Stimulated activated naive CD4-positive, alpha-beta T cell treated with Interleukin-2 at 50 U/mL for 16 hours (primary cell): ENCODE data around the gene HOXA13.

ENCODE experiments used
- DNase-seq: peaks from one replicate; lab custom pipeline; 2025; lab: John Stamatoyannopoulos, UW

Gene HOXA13

DNA sequence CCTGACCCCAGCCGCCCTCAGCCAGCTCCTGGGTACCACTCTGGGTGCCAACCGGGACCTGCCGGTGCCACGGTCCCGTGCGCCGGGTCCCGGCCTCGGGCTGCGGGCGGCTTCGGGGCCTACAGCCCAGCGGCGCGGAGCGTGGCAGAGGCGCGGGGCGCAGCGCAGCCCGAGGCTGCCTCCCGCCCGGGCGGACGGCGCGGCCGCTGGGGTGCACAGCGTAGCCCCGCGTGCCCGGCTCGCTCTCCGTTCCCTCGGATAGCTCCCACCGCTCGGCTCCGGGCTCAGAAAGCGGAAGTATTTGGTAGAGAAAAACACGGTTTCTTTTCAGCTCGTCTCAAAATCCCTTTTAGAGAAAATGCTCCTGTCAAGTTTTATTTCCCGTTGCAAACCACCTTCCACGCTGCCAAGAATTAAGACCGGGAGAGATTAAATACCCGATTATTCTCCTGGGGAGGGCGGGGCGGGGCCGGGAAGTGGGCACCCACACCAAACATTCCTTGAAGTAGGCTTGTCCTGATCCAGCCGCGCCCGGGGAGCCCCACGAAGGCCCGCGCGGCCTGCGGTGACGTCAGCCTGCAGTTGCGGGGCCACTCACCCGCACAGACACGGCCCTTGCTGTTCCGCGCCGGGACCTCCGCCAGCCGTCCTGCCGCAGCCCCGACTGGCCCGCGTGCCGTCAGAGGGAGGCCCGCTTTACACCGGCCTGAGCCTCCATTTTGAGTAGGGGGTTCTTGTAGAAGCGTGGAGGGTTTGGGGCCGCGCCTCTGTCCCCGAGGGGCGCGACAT, 7.2 kb downstream of the HOXA13 start:
- DNase-seq = no peak

DNA sequence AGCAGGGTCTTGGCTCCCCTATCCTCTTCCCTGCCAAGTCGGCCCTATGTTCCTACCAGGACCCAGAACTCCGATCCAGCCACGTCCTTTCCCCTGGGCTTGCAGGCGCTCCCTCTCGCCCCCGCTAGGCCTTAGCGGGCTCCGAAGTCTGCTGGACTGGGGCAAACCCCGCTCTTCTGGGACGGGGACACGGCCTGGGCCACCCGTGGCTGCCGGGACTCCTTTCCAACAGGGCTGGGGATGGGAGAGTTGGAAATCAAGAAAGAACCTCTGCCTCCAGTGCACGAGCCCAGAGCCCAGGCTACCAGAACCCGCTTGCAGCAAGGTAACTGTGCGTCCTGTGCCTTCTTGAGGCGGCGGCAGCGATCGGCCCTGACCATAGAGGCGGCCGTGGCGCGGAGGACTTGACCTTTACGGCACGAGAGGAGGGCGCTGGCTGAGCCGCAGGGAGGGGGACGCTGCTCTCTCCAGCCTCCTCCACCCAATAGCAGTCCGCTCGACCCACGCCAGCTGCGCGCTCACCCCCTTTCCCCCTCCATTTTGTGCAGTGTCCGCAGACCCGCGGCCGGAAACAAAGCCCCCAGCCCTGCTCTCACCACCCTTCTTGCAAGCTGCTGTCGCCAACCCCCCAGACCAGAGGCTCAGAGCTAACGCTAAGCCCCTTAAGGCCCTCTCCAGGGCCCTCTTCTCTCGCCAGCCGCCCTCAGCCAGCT, 7.9 kb downstream of the HOXA13 start:
- DNase-seq = no peak

DNA sequence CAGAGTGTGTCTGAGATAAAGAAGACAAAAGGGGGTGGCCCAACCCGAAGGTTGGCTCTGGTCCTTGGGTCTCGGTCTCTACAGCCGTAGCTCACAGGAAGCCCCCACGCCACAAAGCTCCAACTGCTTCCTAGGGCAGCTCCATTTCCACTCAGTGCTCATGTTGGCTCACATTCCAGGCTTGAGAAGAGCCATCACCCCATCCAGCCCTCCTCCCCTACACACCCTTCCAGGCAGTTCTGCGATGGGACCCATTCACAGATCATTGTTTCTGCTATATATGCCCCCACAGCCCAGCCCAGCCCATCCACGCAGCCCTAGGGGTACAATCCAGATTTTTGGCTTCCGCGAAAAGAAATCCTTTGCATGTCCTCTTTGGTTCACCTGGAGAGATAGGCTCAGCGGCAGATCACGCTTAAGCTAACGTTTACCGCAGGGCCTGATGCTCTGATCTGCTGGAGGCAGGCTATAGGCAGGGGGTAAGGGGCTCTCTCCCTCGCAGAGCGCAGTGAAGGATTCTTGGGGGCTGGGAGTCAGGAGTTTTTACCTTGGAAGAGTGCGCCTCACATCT, 8.6 kb downstream of the HOXA13 start:
- no peak for DNase-seq

DNA sequence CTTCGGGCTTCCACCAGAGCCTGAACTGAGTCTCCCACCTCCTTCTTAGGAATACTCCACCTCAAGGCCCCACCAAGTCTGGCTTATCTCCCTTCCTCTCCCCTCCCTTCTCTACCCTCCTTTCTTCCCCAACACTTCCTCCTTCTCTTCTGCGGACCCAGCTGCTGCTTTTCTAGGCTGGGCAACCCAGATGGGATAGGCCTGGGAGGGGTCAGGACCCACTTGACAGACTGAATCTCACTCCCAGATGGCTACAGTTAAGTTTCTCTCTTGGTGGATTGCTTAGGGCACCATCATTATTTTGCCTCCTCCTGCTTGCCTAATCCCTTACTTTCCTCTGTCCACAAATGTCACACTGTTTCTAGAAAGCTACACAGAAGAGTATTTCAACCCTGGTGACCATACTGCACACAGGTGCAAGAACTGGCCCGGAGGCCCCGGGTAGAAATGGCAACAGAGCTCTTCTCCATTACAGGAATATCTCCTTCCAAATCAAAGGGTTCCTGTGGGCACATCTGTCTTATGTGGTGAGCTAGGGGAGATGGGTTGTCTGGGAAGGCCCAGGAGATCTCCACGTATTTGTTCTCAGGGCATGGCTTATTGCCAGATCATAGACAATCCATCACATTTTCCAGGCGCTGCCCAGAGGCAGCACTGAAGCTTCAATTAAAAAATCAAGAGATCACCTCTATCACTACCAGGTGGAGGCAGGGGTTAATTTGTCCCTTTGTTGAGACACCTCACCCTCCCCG, 9.7 kb downstream of the HOXA13 start:
- DNase-seq = no peak

DNA sequence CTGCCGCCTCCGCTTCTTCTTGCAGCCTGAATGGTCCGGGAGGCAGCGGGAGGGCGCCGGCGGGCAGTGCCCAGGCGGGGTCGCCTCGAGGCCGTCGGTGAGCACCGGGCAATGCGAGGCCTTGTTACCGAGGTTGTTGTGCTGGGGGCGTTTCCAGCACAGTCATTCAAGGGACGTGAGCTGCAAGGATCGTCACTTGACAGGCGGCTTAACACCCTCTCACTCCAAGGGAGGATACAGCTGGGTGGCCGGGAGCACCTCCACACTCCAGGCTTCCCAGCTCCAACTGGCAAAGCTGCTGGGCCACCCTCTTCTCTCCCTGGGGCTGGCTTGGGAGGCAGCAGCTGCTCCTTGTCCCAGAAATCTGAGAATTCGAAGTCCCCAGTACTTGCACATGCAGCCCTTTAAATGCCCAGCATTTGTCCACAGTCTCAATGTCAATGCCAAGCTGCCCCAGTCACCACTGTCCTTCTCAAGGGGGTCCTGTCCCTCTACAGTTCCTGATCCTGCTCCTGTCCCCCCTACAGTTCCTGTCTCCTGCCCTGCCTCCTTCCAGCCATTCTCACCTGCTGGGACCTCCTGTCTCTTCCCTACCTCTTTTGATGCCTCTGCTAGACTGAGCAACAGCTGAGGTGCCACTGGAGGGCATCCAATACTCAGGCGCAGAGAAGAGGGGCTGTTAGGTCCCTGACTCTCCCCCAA, 10.4 kb downstream of the HOXA13 start:
- DNase-seq = no peak

DNA sequence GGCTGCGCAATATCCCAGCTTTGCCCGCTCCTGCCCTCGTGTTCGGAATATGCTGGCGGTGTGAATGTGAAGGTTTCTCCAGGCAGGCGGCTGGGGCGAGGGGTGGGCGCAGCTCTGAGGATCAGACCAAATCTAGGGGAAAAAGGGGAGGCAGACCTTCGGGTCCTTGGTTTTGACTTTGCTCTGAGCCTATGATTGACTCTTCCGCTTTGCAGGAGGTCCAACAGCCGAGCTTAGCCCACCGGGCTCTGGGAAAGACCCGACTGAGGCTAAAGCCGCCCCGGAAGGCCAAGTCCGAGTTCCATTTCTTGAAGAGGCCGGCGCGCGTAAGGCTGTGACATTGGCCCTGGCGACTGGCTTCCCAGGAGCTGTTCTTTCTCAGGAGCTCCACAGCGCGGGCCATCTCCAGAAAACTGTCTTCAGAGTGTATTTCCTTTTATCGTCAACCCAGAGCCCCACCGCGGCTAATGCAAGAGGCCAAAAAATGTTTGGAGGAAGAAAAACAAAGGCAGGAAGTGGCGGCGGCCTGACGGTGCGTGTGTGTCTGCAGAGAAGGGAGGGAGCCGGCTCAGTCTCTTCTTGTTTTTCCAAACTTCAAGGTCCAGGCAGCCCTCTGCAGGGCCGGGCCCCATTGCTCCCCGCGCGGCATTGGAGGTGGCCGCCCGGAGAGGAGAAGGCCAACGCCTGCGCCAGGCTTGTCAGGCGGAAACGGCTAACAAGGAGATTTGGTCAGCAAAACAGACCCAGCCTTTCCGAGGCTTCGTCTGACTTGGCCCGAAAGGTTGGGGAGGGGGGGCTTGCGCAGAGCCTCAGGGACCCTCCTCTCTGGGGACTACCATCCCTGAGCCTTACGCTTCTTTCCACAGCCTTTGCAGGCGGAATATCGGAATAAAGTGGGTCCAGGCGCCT, 11.3 kb downstream of the HOXA13 start:
- DNase-seq = no peak

DNA sequence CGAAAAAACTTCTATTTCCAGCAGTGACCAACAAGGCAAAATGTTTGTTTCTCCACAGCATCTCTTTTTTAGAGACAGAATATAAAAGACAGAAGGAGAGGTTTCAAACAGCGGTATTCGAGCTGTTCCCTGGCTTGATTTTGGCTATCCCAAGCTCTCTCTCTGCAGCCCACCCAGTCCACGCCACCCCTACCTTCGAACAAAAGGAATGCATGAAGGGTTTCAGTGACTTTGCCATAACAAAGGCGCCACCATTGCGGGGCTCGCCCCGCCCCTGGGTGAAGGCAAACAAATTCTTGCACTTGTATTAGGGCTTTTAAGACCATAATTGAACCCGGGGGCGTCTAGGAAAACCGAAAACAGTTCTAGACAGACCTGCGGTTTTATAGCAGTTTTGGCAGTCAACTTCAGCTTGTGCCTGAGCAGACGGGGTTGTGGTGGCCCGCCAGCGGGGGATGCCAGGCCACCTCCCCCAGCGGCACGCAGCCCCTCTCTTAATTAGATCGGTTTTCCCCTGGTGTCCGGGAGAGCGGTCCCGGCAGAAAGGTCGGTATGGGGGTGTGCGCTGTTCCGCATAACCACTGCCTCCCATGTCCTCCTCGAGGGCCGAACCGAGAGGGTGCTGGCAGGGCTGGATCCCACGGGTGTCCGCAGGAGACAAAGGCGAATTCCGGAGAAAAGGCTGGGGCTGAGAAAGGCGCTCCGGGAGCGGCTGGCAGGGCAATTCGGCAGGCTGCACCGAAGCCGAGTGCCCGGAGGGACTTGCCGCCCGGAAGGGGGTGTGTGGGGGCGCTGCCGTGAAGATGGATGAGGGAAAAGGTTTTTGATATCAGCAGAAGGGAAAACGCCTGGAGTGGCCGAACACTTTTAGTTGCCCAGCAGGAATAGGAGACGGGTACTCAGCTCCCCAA, 12.2 kb downstream of the HOXA13 start:
- no peak for DNase-seq

DNA sequence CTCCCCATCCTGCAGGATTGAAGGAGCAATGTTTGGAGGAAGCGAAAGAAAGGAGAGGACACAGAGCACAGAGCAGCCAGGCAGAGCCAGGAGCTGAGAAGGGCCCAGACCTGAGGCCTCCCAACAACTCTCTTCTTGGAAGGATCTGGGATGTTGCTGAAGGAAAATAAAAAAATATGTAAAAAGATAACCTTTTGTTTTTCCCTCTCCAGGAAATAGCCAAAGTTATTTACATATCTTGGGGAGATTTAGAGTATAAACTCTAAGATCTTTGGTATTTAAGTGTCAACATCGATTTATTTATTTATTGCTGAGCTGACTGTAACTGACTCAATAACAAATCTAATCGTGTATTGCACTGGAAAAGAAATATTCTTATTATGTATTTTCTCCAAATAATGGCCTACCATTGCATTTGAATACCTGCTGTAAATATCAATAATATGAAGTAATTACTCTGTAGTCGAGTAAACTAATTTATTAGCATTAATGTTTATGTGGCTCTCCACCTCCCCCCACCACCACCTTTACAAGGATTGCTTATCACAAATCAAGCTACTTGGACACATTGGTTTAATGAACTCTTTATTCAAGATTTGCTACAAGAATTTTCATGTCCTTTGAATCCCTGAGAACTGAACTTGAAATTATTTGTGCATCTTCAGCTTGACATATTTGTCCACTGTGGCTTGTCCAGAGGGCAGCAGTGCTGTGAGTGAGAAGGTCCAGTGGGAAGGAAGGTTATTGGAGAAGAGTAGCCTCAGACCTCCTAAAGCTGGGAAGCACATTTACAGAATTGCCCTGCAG, 13.0 kb downstream of the HOXA13 start:
- DNase-seq = no peak

DNA sequence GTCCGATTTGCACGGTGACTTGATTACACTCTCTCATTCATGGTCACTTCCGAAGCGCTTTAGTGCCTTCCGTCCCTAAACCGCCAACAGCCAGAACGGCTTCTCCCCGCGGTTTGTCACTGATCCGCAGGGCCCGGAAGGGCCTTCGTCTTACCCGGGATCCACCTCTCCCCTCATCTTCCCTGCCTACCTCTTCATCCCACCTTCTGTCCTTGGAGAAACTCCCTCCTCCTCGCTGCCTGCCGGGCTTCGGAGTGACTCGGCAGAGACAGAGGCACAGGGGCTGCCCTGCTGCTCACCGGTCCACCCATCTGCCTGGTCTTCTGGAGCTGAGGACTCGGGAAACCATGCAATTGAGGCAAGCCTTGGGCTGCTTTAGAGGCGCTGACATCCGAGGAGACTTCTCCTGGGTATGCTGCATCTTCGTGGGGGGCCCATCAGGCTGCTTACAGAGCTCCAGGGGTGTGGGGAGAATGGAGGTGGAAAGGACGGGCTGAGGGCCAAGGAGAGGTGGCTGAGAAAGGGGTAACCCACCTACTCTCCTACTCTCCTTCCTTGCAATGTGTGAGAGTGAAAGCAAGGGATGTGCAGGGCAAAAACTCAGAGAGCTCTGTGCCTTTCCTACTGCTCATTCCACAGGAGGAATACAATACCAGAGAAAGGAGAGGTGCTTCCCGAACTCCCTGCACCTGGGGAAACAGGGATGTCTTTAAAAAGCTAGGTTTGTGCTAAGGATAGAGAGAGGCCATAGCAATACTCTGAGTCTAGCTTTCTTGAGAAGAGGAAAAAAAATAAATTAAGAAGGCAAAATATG, 13.8 kb downstream of the HOXA13 start:
- no peak for DNase-seq

DNA sequence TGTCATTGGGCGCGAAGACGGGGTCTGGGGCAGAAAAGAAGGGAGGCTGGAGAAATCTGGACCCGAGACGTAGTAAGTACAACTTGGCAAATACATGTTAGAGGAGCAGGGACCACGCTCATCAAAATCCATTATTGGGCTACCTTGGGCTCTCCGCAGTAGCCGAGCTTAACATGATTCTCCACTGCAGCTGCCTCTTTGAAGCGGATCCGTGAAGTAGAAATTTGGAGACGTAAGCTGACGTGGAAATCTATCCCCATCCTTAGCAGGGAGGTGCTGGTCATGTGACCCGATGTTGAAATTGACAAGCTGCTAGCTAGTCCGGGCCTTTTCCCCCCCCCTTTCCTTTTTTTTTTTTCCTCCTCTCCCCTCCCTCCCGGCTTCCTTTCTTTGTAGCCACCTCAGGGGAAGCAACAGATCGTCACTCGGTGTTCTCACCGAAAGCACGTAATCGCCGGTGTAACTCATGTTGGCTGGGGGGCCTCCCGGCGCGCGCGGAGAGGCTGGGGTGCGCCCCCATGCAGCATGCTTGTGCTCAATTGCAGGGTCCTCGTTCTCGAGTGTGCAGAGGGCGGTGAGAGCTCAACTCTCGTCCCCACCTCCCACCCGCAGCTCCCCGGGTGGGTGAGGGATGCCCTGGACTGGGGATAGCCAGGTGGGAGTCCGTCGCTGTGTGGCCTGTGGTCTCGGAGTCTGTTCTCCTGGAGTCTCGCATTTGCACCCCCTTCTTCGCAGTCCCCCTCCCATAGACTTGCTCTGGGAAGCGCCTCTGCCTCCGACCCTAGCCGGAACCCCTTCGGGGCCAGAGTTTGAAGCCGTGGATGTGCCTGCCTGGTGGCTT, 14.7 kb downstream of the HOXA13 start, which contains the start of gene HOXA11:
Gene HOXA11, minus strand, starts transcription at position 220 of the 841 bp plus-strand sequence. Its CDS starts 88 bp downstream, at position 132.
- DNase-seq = no peak

DNA sequence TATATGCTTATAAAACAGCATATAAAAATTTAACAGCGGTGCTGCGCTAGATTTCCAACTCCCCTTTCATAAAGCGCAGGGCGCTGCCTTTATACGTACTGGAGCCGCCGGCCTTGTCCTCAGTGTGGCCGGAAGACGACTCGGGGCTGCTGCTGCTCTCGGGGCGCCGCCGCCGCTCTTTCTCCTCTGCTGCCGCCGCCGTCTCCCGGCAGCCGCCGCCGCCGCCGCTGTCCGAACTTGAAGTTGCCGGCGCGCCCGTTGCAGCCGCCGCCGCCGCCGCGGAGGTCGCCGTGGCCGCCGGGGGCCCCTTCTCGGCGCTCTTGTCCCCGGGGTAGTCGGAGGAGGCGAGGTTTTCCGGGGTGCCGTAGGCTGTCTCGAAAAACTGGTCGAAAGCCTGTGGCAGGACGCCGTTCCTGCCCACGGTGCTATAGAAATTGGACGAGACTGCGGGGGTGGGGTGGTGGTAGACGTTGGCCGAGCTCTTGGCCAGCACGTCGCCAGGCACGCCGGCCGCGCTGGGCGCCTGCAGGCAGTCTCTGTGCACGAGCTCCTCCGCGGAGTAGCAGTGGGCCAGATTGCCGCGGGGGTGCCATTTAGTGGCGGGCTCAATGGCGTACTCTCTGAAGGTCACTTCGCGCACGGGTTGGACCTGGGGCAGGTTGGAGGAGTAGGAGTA, 15.4 kb downstream of the HOXA13 start:
- DNase-seq = no peak

DNA sequence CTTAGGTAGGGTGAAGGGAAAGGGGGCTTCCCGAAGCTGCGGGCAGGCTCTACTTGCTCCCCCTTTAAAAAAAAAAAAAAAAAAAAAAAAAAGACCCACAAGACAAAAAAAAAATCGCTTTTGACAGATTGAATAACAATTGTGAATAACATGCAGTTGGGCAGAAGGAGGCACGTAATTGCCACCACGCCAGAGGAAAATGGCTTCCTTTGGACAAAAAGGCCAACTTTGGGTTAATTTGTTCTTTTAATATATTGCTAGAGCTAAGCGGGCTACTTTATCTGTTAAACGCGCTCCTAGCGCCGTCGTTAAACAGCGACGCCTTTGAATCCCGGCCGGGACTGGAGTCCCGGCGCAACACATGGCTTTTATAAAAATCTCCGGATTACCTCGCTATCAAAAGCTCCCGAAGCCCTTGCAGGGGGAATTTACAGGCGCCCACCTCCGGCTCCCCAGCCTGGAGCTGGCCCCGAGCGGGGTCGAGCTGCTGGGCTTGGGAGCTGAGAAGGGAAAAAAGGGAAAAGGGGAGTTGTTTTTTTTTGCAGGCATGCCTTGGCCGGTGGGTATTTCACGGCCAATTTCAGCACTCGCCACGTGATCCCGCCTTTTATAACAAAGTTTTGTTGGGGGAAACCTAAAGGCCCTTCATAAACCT, 16.1 kb downstream of the HOXA13 start:
- no peak for DNase-seq

DNA sequence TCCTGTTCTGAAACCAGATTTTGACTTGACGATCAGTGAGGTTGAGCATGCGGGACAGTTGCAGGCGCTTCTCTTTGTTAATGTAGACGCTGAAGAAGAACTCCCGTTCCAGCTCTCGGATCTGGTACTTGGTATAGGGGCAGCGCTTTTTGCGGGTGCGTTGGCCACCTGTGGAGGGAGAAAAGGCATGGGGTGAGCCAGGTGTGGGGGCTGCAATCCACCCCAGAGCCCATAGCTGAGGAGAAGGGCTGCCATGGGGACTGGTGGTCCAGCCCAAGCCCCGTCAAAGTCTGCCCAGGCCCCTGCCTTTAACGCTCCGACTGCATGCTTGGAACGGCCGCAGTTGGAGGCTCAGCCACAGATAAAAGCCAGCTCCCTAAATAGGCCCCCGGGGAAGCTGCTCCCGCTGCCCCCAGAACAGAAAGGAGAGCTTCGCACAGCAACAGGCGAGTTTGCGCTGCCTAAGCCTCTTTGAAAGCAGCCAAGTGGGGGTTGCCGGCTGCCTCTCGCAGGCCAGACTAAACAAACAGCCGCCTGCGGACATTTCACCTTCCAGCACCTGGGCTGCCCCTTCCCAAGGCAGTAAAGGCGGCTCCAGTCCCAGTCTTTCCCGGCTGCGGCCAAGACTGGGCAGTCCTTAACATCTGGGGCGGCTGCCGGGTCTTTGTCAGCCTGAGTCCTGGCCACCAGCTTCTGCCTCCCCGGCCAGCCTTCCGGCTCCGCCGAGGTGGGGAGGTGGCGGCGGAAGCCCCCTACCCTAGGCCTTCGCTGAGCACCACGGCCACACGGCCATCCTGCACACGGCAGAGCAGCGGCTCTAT, 16.8 kb downstream of the HOXA13 start:
- no peak for DNase-seq

DNA sequence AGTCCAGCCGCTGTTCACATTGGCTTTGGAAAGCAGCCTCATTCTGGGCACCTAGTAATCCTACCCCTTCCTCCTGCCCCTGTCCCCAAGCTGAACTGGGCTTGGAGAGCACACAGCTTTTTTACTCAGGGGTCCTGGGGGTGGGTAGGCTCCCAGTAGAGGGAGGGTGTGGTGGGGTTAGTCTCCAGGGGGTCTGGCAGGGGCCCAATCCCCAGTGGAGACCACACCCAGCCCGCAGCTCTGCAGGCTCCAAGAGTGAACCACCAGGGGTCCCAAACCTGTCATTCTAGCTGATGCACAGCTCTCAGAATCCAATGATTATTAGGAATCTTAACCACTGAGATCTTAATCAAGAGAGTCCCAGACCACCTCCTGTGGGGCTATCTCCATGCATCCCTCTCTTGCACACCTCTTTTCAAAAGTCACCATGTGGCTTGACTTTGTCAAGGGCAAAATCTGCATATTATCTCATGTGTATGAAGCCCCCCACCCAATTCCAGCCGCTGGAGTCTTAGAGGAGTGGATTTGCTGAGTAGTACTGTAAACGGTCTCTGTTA, 17.5 kb downstream of the HOXA13 start:
- no peak for DNase-seq
